ENCODE measurements around the gene FAM47C.
"Not testable (repeated sequence)": the region's sequence is repeated elsewhere in the genome, so short reads cannot be mapped to it uniquely, and the experiment has no call there.

FAM47C gene

GRCh38 chrX:37008182-37008581 is at the start of gene FAM47C:
Gene FAM47C (plus strand): TSS chrX:37008366. CDS start chrX:37008411, 45 bp downstream.
- not testable (repeated sequence) for ATAC-seq

GRCh38 chrX:36961590-36961989 is 46.6 kb upstream of the FAM47C start:
- no peak for ATAC-seq

GRCh38 chrX:36963069-36963808 is 44.9 kb upstream of the FAM47C start:
- ATAC-seq: no peak

GRCh38 chrX:36963852-36964251 is 44.3 kb upstream of the FAM47C start:
- ATAC-seq: no peak

DNA sequence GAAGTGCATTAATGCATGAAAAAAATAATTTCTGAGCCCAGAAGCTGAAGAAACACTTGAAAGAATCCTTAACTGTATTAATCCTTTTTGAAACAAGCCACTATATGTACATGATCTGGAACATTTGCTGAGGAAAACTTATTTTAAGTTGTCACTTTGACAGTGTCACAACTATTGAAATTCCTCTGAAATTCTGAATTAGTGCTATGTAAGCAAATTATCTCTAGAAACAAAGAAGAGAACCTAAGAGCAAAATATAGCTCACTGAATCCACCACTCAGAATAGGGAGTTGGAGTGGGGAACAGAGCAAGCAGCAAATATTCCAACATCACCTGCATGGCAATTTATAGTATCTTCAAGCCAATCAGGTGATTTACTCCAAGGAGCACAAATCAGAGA is 34.6 kb upstream of the FAM47C start:
- ATAC-seq: no peak

DNA sequence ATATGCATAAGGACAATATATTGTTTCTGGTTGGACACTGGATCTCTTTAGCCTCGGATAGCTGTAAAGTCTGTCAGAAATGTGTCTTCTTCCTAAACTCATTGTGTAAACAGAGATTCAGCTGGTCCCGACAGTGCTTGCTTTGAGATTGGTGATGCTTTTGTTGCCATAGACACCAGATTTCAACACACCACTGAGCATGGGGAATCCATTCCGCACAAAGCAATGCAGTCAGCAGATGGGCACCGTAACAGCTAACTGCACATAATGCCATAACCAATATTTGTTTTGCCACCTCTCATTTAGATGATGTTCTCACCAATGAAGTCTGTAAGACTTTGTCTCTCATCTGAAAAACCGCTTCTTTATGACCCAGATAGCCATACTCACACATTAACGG is 33.3 kb upstream of the FAM47C start:
- ATAC-seq: no peak

DNA sequence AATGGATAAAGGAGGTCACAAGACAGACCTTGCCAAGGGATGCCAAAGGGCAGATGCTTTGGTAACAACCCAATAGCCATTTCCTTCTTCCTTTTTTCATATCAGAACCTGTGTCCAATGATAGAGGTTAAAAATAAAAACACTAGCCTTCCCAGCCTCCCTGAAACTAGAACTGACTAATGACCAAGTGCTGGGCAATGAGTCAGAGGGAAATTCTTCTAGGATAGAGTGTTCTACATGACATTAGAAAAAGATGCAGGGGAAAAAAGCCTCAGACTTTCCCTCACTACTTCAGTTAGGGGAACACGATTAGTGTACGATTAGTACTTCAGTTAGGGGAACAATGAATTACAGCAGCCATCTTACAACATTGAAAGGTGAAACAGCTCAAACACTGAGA is 29.3 kb upstream of the FAM47C start:
- no peak for ATAC-seq

DNA sequence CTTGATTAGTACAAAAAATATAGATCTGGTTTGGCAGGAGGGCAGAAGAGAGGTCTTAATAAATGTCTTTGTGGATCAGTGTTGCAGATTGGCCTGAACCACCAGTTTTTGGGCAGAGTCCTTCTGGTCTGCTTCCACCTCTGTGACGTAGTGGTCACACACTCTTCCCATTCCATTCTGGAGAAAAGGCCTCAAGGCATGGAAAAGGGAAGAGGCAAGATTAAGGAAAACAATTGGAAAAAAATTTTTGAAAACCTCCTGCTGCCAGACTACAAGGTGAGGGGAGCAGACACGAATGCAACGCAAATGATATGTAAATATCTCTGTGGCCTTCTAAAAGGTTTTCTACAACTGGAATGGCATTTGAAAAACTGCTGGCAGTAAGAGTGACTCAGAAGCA is 24.3 kb upstream of the FAM47C start:
- no peak for ATAC-seq

GRCh38 chrX:36985416-36986209 is 22.6 kb upstream of the FAM47C start:
- not testable (repeated sequence) for ATAC-seq

DNA sequence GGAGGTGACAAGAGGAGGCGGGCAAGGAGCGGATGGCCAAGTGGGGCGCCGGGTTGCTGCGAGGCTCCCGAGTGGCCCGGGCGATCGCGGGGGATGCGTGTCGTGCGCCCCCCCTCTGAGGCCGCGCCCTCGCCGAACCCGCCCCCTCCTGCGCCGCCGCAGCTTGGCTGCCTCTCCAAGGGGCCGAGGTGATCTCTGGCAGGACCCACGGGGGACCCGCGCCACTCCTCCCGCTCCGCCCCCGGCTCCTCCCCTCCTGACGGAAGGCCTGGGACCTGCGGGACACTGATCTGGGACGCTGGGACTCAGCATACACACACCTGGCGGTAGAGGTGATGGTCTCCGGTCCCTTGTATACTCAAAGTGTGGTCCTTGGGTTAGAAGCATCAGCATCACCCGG is 21.9 kb upstream of the FAM47C start:
- no peak for ATAC-seq

- not testable (repeated sequence) for ATAC-seq
Measured at GRCh38 chrX:36987212-36987611, 21.0 kb upstream of the FAM47C start.

GRCh38 chrX:37000140-37000539 is 8.0 kb upstream of the FAM47C start:
- no peak for ATAC-seq

DNA sequence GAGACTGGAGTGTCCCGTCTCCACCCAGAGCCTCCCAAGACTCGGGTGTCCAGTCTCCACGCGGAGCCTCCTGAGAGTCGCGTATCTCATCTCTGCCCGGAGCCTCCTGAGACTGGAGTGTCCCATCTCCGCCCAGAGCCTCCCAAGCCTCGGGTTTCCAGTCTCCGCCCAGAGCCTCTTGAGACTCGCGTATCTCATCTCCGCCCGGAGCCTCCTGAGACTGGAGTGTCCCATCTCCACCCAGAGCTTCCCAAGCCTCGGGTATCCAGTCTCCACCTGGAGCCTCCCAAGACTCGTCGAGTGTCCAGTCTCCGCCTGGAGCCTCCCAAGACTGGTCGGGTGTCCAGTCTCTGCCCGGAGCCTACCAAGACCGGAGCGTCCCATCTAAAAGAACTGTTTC is 2.3 kb downstream of the FAM47C start:
- ATAC-seq: no peak

DNA sequence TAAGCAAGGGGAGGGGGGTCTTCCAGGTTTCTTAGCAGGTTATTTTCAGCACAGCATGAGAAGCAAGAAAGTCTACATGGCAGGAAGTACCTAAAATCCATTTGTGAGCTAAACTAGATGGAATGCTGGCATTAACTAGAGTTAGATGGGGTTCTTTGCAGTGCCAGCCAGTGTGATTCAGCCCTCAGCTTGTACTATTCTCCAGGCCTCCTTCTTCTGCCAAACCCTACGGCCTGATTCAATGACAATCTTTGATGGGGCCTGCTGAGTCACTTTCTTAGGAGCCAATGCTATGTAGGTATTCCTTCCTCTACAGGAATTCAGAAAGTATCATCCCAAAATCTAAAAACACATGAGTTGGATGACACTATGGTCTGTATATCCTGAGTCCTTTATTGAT is 26.1 kb downstream of the FAM47C start:
- not testable (repeated sequence) for ATAC-seq

- not testable (repeated sequence) for ATAC-seq
Measured at GRCh38 chrX:37036674-37037220, 28.6 kb downstream of the FAM47C start.

DNA sequence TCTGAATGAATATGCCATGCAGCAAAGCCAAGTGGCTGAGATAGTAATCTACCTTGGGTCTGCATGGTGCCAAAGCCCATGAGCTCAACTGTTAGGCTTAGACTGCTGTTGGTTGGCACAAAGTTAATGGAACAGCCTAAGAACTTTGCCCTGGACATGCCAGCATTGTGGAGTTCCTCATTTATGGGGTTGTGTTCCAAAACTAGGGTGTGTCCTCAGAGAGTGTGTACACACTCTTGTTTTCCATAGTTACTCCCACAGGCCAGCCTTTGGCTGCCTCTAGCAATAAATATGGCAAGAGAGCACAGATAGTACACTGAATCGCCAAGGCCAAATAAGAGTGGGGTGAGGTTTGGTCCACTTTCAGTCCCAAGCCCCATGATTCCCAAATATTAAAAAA is 30.6 kb downstream of the FAM47C start:
- not testable (repeated sequence) for ATAC-seq

DNA sequence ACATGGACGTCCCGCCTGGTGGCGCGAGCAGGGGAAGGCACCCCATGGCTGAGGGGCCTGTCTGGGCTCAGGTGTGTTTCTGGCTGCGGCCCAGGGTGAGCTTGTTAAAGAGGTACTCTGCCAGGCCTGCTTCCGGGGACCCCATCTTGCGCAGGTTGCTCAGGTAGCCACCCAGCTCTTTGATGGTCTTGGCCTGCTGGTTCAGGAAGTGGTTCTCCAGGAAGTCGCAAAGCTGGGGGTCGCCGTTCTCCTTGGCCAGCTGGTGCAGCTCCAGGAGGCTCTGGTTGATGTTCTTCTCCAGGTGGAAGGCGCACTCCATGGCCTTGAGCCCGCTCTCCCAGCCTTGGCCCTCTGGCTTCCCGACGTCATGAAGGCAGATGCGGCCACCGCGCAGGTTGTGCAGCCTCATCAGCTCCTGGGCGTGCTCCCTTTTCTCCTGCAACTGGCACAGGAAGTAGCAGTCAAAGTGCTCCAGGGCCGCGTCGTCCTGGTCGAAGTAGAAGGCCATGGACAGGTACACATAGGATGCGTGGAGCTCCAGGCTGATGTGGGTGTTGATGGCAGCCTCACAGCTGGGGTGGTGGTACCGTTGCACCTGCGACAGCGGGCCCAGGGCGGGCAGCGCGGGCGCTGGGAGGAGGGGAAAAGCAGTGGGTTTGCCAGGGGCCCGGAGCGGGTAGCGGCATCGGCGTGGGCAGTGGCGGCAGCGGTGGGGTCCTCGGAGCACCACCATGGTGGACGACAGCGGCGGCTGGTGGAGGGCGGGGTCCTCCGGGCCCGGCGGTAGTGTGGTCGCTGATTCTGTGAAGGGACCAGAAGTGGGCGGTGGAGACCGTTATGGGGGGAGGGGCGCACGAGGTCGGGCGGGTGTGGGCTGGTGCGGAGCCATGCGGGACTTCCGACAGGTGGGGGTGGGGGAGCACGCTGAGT is 35.1 kb downstream of the FAM47C start:
- ATAC-seq: not testable (repeated sequence)

GRCh38 chrX:37047776-37048175 is 39.6 kb downstream of the FAM47C start:
- ATAC-seq: no peak

GRCh38 chrX:37057572-37057971 is 49.4 kb downstream of the FAM47C start:
- not testable (repeated sequence) for ATAC-seq

DNA sequence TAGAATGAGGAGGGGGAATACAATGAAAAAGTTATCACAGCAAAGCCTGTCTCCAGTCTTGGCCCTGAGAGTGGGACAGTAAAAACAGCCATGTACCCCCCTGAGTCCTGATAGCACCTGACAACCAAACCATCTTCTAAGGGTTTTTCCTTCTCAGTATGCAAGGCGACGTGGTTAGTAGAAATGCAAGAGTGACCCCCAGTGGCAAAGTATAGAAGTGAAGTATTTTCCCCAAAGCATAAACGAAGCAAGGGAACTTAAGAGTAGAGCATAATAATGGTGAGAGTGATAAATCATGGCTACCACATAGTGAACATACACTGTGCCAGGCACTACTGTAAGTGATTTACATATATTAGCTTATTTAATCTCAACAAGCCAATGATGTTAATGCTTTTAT is 52.8 kb downstream of the FAM47C start:
- no peak for ATAC-seq

All from activated CD4-positive, CD25-positive, alpha-beta regulatory T cell treated with anti-CD3 and anti-CD28 coated beads, Interleukin-2, amount 50 U/mL, for 24 hours (primary cell).